ENCODE data around the gene NSG1. TPM values are rescaled to one million over a fixed set of nuclear protein-coding genes. Genes with fewer than 3 reads are reported as not detected.

The NSG1 gene
- total and polyA plus RNA-seq, 9 donors = 9.9 to 103 (median 39.6) TPM

GRCh38 chr4:4428966-4429875 lies 42.3 kb downstream of the NSG1 start:
- 93 to 97% (median 96%) methylated on average over 10 of the region's 10 CpGs for WGBS, 3 donors
- Histone ChIP-seq H3K36me3 (no peaks in the 10 kb centered on the region), H3K4me3 (no peak overlapping the region), H3K9me3 (no peaks in the 10 kb centered on the region), H3K27me3 (no peaks in the 10 kb centered on the region), H3K27ac (no peak overlapping the region), H3K4me1 (ENCODE audit: insufficient read depth) (peaks cover 5% of the 10 kb centered on the region)
- TF ChIP-seq EP300 (IDR thresholded peaks at IDR 0.05) = no peak
- TF ChIP-seq, protein P1, sequence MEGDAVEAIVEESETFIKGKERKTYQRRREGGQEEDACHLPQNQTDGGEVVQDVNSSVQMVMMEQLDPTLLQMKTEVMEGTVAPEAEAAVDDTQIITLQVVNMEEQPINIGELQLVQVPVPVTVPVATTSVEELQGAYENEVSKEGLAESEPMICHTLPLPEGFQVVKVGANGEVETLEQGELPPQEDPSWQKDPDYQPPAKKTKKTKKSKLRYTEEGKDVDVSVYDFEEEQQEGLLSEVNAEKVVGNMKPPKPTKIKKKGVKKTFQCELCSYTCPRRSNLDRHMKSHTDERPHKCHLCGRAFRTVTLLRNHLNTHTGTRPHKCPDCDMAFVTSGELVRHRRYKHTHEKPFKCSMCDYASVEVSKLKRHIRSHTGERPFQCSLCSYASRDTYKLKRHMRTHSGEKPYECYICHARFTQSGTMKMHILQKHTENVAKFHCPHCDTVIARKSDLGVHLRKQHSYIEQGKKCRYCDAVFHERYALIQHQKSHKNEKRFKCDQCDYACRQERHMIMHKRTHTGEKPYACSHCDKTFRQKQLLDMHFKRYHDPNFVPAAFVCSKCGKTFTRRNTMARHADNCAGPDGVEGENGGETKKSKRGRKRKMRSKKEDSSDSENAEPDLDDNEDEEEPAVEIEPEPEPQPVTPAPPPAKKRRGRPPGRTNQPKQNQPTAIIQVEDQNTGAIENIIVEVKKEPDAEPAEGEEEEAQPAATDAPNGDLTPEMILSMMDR (IDR thresholded peaks at IDR 0.05) = no peak
- TF ChIP-seq POLR2A (IDR thresholded peaks at IDR 0.05) = no peak
- DNase-seq = no peak
- intact Hi-C loops (cut with DNase I) = no loop called here

GRCh38 chr4:4430492-4431195 lies 43.7 kb downstream of the NSG1 start:
- H3K36me3 ChIP-seq = no peaks in the 10 kb centered on the region
- WGBS, 3 donors = 77 to 79% (median 78%) methylated on average over 7 of the region's 7 CpGs
- DNase-seq = peak in 1 of 5 donors; percentile 60

GRCh38 chr4:4432341-4433125 lies 45.6 kb downstream of the NSG1 start:
- Histone ChIP-seq H3K36me3 (no peaks in the 10 kb centered on the region), H3K4me1 (ENCODE audit: insufficient read depth) (peaks cover 3% of the 10 kb centered on the region), H3K9me3 (no peaks in the 10 kb centered on the region), H3K4me3 (no peak overlapping the region), H3K27me3 (no peaks in the 10 kb centered on the region), H3K27ac (no peak overlapping the region)
- no peak for DNase-seq
- TF ChIP-seq EP300 (IDR thresholded peaks at IDR 0.05) = no peak
- TF ChIP-seq POLR2A (IDR thresholded peaks at IDR 0.05) = no peak
- TF ChIP-seq, protein P1 (IDR thresholded peaks at IDR 0.05) = no peak
- intact Hi-C loops (cut with DNase I) = loop anchor here in 2 of 4 donors (10.0 kb wide), 1 partner anchor 178 kb away; no protein-coding TSS in a partner anchor
- WGBS, 3 donors = 93 to 96% (median 96%) methylated on average over 11 of the region's 11 CpGs

More at GRCh38 chr4:4430492-4431195, 43.7 kb downstream of the NSG1 start:
- H3K27ac ChIP-seq = no peak overlapping the region
- H3K27me3 ChIP-seq = no peaks in the 10 kb centered on the region
- TF ChIP-seq, protein P1 (IDR thresholded peaks at IDR 0.05) = no peak
- TF ChIP-seq POLR2A (IDR thresholded peaks at IDR 0.05) = no peak
- TF ChIP-seq EP300 (IDR thresholded peaks at IDR 0.05) = no peak
- no peaks in the 10 kb centered on the region for H3K9me3 ChIP-seq
- intact Hi-C loops (cut with DNase I) = loop anchor here in 2 of 4 donors (10.0 kb wide), 1 partner anchor 176 kb away; no protein-coding TSS in a partner anchor
- H3K4me1 ChIP-seq (ENCODE audit: insufficient read depth) = peaks cover 5% of the 10 kb centered on the region
- no peak overlapping the region for H3K4me3 ChIP-seq

DNA sequence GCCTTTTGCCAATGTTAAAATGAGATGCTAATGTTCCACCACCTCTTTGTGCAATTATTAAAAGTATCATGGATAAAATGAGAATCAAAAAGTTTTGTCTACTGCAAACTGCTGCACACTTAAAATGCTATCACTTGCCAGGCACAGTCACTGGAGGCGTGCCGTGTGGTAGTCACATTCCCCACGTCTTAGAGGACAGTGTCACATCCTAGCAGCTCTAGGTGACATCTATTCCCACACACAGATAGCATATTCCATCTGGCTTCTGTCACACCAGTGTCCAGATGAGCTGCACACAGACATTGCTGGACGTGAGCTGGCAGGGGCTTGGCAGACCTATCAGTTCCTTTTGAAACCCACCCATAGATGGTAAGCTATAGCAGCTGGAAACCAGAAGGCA lies 47.0 kb downstream of the NSG1 start:
- Histone ChIP-seq H3K9me3 (no peaks in the 10 kb centered on the region), H3K4me1 (ENCODE audit: insufficient read depth) (no peaks in the 10 kb centered on the region), H3K27me3 (no peaks in the 10 kb centered on the region), H3K4me3 (no peak overlapping the region), H3K27ac (no peak overlapping the region), H3K36me3 (no peaks in the 10 kb centered on the region)
- TF ChIP-seq POLR2A (IDR thresholded peaks at IDR 0.05) (no peak), EP300 (IDR thresholded peaks at IDR 0.05) (no peak)
- 71 to 91% (median 76%) methylated on average over 4 of the region's 4 CpGs for WGBS, 3 donors
- DNase-seq = no peak
- intact Hi-C loops (cut with DNase I) = loop anchor here in 2 of 4 donors (10.0 kb wide), 1 partner anchor 179 kb away; no protein-coding TSS in a partner anchor
